ENCODE data around the gene SMIM38.

The SMIM38 gene

DNA sequence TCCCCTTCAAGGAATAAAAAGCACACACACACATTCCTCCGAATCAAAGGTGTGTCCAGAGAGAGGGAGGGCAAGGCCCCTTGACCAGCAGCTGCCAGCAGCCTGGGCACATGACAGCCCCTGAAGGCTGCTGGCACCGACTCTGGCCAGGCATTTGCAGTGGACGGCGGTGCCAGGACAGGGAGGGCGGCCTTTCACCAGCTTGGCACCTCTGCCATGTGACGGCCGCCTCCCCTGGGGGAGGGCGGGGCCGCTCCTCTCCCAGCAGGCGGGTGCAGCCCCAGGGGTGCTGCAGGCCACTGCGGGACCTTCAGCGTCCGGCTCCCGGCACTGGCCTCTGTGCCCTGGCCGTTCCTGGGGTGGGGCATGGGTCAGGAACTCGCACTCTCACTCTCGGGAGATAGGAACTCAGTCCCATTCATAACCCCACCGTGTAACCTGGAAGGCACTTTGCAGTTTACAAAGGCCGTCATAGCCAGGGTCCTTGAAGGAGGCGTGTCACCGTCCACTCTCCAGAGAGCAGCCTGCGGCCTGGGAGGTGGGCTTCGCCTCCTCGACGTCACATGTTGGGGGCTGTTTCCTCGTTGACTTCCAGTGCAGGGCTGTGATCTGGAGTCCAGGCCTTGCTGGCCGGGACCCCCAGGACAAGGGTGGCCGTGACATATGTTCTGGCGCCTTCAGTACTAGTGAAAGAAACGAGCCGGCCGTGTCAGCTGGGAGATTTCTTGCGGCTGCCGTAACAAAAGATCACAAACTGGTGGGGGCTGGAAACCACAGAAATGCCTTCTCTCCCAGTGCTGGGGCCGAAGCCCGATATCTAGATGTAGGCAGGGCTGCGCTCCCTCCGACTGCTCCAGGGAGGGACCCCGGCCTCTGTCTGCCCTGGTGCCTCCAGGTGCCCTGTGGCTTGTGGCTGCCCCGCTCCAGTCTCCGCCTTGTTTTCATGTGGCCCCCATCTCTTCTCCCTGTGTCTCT lies 39.9 kb upstream of the SMIM38 start:
- H3K27me3 Mint-ChIP-seq: peaks cover 2% of the 10 kb centered on the region
- ATAC-seq (ENCODE audit: low read depth): no peak
- no peak overlapping the region for H3K27ac Mint-ChIP-seq
- H3K36me3 Mint-ChIP-seq: no peaks in the 10 kb centered on the region
- no peak overlapping the region for H3K4me3 Mint-ChIP-seq
- no peak for DNase-seq (ENCODE audit: low spot score in 2 of 2)
- H3K9me3 Mint-ChIP-seq: peaks cover 1% of the 10 kb centered on the region
- H3K4me1 Mint-ChIP-seq: peaks cover 1% of the 10 kb centered on the region

DNA sequence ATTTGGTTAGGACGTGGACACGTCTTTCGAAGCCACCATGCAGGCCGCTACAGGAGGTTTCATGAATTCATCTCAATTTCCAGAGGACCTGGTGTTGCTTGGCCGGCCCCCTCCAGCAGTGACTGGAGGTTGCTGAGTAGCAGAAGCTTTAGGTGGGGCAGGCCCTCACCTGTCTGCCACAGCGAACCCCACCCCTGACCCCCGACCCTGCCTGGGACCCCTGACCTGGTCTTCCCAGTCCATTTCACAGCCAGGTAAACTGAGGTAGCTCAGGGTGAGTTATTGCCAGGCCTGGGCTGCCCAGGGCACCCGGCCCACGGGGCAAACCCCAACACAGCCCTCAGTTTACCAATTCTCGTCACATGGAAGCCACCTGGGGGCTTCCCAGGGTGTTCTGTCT lies 39.1 kb upstream of the SMIM38 start:
- H3K4me1 Mint-ChIP-seq: peaks cover 7% of the 10 kb centered on the region
- DNase-seq (ENCODE audit: low spot score in 2 of 2) (no peak), ATAC-seq (ENCODE audit: low read depth) (no peak)
- H3K27me3 Mint-ChIP-seq: peaks cover 2% of the 10 kb centered on the region
- H3K9me3 Mint-ChIP-seq: no peaks in the 10 kb centered on the region
- H3K27ac Mint-ChIP-seq: no peak overlapping the region
- peaks cover 2% of the 10 kb centered on the region for H3K36me3 Mint-ChIP-seq
- no peak overlapping the region for H3K4me3 Mint-ChIP-seq

DNA sequence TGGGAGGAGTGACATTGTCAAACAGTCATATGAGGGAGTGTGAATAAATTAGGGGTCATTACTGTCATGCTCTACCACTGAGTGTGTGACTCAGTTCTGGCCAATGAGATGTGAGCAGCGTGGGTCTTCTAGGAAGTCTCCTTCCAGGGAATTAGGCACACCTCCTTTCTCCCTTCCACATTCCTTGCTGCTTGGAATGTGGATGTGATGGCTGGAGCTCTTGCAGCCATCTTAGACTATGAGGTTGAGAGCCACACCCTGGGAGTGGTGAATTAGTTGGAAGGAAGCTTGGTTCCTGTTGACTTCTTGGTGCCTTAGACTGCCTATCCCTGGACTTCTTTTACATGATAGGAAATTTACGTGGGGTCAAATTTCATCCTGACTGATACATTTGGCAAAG lies 36.5 kb upstream of the SMIM38 start:
- peaks cover 2% of the 10 kb centered on the region for H3K36me3 Mint-ChIP-seq
- H3K4me1 Mint-ChIP-seq: peaks cover 19% of the 10 kb centered on the region
- no peak for DNase-seq (ENCODE audit: low spot score in 2 of 2)
- no peak overlapping the region for H3K27ac Mint-ChIP-seq
- no peaks in the 10 kb centered on the region for H3K9me3 Mint-ChIP-seq
- ATAC-seq (ENCODE audit: low read depth): no peak
- H3K27me3 Mint-ChIP-seq: peaks cover 2% of the 10 kb centered on the region
- H3K4me3 Mint-ChIP-seq: no peak overlapping the region

DNA sequence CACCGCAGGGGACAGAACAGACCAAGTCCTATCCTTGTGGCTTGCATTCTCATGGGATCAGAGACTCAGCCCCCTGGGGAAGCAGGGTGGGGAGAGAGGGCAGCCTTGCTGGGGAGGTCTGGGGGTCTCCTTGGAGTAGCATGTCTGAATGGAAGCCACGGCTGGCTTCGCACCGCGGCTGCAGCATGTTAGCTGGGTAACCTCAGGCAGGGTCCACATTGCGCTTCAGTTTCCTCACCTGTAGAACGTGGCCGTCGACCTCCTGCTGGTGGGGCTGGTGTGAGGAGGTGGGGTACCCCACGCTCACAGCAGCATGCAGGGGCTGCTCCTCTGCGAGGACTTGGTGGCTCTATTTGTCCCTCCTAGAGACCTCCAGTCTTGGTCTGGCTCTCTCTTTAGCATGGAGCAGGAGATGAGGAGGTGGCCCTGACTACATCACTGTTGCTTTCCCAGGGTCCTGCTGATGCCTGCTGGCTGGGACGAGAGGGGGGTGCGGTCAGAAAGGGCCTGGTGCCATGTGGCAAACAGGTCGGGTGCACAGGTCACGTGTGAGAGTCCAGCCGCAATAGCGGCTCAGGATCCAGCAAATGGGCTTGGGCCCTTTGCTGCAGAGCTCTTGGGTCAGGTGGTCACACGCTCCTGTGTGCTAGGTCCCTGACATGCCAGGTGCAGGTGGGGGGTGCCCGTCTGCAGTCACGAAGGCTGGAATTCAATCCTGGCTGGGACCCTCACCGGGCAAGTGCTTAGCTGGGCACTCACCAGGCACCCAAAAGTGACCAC lies 35.4 kb upstream of the SMIM38 start:
- Mint-ChIP-seq H3K36me3 (peaks cover 2% of the 10 kb centered on the region), H3K4me3 (no peak overlapping the region), H3K27ac (no peak overlapping the region), H3K9me3 (no peaks in the 10 kb centered on the region), H3K4me1 (peaks cover 22% of the 10 kb centered on the region), H3K27me3 (peaks cover 2% of the 10 kb centered on the region)
- no peak for DNase-seq (ENCODE audit: low spot score in 2 of 2)
- ATAC-seq (ENCODE audit: low read depth): no peak

DNA sequence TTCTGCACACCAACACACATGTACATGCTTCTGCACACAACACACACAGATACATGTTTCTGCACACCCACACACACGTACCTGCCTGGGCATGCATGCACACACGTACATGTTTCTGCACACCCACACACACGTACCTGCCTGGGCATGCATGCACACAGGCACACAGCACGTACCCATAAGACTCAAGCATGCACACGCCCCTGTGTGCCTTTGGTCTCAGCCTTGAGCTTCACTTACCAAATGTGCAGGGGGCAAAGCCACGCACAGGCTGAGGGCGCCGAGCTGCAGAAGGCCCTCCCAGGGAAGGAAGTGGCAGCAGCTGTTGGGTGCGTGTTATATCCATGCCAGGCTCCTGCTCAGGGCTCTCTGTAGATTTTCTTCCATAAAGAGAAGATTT lies 34.7 kb upstream of the SMIM38 start:
- H3K27me3 Mint-ChIP-seq: peaks cover 2% of the 10 kb centered on the region
- peaks cover 22% of the 10 kb centered on the region for H3K4me1 Mint-ChIP-seq
- peak overlapping the region; percentile 12 for H3K4me3 Mint-ChIP-seq
- DNase-seq (ENCODE audit: low spot score in 2 of 2): no peak
- H3K36me3 Mint-ChIP-seq: peaks cover 2% of the 10 kb centered on the region
- no peak for ATAC-seq (ENCODE audit: low read depth)
- H3K9me3 Mint-ChIP-seq: no peaks in the 10 kb centered on the region
- no peak overlapping the region for H3K27ac Mint-ChIP-seq

DNA sequence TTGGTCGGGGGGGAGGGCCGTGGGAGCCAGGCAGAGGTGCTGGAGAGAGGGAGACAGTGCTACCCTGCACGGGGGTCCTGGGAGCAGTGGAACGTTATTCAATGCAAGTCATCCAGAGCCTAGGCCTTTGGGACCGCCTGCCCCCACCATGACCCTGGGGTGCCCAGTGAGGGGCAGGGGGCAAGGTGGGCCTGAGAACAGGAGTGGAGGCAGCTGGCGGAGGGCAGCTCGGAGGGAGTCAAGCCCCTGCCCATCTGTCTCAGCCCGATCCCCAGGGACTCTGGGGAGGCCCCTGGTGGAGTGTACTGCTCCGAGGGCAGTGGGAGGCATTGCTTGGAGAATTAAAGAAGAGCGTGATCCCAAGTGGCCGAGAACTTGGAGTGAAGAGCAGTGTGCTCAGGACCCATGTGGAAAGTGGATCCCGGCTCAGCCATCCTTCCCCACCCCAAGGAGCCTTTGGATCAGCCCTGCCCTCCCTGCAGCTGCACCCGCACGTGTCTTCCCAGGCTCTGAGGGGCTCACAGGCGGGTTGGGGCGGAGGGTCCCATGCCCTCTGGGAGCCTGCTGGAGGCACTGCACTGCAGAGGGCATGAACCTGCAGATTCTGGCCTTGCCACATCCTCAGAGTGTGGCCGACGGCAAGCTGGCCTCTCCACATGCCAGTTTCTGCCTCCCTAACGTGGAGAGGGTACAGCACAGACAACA lies 34.0 kb upstream of the SMIM38 start:
- DNase-seq (ENCODE audit: low spot score in 2 of 2) (no peak), ATAC-seq (ENCODE audit: low read depth) (no peak)
- Mint-ChIP-seq H3K27ac (no peak overlapping the region), H3K36me3 (peaks cover 2% of the 10 kb centered on the region), H3K4me3 (peak overlapping the region; percentile 12), H3K9me3 (no peaks in the 10 kb centered on the region), H3K27me3 (peaks cover 2% of the 10 kb centered on the region), H3K4me1 (peaks cover 22% of the 10 kb centered on the region)

DNA sequence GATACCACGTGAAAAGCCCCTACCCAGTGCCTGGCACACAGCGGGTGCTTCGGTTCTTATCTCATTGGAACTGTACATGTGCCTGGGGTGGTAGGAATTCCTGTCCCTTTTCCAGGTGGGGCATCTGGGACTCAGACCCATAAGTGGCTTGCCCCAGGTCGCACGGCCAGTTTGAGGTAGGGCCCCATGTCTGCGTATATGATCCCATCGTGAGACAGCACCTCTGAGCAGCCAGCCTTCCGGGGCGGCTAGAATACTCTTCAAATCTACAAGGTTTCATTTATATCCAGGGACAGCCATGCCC lies 33.5 kb upstream of the SMIM38 start:
- Mint-ChIP-seq H3K27me3 (peaks cover 2% of the 10 kb centered on the region), H3K4me3 (no peak overlapping the region), H3K36me3 (peaks cover 2% of the 10 kb centered on the region), H3K4me1 (peaks cover 22% of the 10 kb centered on the region), H3K9me3 (no peaks in the 10 kb centered on the region), H3K27ac (peak overlapping the region; percentile 75)
- ATAC-seq (ENCODE audit: low read depth): no peak
- DNase-seq (ENCODE audit: low spot score in 2 of 2): no peak

DNA sequence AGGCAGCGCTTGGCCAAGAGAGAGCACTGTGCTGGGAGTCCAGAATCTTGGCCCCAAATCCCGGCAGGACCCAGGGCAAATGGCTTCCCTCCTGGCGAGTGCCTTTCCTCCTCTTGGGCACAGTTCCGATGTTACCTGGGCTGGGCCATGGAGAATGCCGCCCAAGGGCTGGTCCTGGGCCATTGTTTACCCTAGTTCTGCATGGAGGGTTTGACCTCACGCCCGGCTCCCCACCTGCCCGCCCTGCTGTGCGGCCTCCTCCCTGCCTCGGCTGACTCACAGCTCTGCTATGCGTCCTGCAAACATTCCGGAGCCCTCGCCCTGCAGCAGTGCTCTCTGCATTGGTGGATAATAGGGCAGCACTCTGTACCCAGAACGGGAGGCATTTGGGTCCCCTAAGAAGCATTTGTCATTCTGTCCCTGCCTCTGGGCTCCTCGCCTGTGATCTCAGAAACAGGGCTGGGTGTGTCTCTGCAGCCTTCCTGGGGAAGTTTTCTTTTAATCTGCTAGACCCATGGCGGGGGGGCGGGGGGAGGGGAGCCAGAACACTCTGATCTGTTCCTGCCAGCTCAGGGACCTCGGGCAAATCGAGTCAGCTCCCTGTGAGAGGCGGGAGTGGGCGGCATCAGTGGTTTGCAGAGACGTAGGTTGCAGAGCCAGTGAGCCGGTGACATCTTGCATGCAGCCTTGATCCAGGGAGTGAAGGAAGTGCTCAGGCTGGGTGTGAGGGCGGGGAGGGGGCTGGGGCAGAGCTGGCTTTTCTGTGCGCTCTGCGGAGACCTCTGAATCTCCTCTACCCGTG lies 32.9 kb upstream of the SMIM38 start:
- Mint-ChIP-seq H3K36me3 (peaks cover 2% of the 10 kb centered on the region), H3K9me3 (no peaks in the 10 kb centered on the region), H3K27me3 (peaks cover 2% of the 10 kb centered on the region), H3K4me1 (peaks cover 22% of the 10 kb centered on the region), H3K4me3 (peak overlapping the region; percentile 76), H3K27ac (peak overlapping the region; percentile 75)
- peak; percentile 61 for ATAC-seq (ENCODE audit: low read depth)
- no peak for DNase-seq (ENCODE audit: low spot score in 2 of 2)

DNA sequence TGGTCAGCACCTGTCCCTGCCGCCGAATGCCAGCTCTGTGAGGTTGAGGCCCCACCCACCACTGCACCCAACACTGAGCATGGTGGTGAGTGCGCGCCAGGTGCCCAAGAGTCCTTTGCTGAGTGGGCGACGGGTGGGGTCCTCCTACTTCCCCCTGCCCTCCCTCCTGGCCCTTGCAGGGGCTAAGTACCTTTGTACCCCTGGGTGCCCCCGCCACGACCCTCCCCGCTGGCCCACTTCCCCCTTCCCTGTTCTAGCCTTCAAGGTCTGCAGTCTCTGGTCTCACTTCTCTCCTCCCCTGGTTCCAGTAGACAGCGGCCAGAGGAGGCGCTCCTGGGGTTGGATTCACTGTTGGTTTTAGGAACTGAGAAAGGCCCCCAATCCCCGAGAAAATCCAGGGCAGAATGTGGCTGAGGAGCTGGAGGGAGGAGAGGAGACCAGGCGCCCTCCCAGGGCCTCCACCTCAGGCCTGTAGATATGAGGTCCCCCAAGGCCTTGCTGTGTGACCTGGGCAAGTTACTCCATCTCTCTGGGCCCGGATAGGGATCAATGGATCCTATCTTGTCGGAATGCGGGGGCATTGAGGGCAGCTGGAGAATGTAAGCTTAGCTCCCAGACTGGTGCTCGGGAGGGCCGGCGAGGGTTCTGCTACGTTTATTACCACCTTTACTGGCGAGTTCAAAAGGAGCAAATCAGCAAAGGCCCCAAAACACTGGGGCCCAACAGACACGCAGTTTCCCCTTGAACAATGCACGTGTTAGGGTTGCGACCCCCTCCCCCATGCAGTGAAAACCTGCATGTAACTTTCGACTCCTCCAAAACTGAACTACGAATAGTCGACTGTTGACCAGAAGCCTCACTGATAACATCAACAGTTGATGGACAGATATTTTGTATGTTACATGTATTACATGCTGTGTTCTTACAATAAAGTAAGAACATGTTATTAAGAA lies 31.9 kb upstream of the SMIM38 start:
- ATAC-seq (ENCODE audit: low read depth) (peak; percentile 29), DNase-seq (ENCODE audit: low spot score in 2 of 2) (no peak)
- peaks cover 5% of the 10 kb centered on the region for H3K36me3 Mint-ChIP-seq
- peak overlapping the region; percentile 76 for H3K4me3 Mint-ChIP-seq
- H3K4me1 Mint-ChIP-seq: peaks cover 22% of the 10 kb centered on the region
- H3K27me3 Mint-ChIP-seq: peaks cover 2% of the 10 kb centered on the region
- H3K27ac Mint-ChIP-seq: peak overlapping the region; percentile 75
- peaks cover 5% of the 10 kb centered on the region for H3K9me3 Mint-ChIP-seq

DNA sequence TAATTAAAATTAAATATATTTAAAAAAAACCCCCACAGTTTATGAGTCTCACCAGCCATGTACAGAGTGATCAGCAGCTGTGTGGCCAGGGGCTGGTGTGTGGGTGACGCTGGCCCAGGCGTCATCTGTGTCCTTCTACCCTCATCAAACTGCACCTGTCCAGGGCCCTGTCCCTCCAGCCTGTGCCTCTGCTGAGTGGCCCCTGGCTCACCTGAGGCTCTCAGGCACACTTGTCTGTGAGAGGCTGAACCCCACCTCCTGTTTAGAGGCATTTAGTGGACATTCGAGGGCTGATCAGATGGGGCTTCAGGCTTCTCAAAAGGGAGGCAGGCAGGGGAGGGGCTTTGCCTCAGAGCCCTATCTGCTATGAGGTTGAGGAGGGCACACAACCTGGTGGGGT lies 29.9 kb upstream of the SMIM38 start:
- ATAC-seq (ENCODE audit: low read depth): no peak
- Mint-ChIP-seq H3K36me3 (peaks cover 8% of the 10 kb centered on the region), H3K9me3 (peaks cover 9% of the 10 kb centered on the region), H3K27ac (no peak overlapping the region), H3K4me1 (peaks cover 21% of the 10 kb centered on the region), H3K4me3 (no peak overlapping the region), H3K27me3 (peaks cover under 1% of the 10 kb centered on the region)
- no peak for DNase-seq (ENCODE audit: low spot score in 2 of 2)

DNA sequence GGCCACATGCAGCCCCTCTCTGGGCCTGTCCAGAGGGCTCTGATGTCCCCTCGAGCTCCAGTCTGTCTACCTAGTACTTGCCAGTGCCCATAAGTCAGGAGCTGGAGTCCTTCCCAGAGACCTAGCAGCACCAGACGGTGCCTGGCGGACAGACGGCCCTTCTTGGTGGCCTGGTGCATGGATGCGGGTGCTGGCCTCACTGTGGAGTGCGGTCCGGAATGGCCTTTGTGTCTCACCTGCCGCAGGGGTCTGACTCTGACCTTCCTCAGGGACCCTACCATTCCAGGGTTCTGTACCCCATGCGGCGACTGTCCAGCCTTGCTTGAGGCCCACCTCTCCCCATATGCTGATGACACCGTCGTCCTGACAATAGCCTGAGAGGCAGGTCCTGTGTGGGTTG lies 29.4 kb upstream of the SMIM38 start:
- peaks cover 17% of the 10 kb centered on the region for H3K4me1 Mint-ChIP-seq
- no peak overlapping the region for H3K4me3 Mint-ChIP-seq

DNA sequence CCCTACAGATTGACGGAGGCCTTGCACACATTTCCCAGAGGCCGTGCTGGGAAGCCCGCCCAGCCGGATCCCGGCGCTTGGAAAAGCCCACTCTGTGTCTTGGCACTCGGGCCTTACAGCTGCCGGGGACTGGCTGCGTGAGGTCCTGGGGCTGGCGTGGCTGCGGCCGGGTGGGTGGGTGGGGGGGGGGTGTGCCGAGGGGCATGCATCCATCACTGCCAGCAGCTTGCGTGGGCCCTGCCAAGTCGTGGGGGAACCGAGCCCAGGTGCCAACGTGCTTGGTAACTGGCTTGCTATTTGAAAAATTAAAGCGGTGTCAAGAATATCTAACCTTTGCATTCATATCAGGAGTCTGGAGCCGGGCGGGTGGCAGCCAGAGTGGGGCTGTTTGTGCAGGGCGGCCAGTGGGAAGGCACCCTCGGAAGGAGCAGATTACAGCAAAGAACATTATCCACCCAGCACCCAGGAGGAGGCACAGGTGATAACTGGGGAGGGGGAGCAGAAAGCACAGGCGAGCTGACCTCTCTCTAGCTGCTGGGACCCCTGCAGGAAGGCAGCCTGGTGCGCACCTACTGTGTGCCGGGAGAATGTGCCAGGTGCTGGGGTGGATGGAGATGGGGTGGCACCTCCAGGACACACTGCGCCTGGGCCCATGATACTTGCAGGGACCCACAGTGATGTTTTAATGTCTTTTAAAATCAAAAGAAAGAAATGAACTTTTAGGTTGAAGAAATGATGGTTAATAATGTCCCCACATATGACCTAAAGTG lies 28.5 kb upstream of the SMIM38 start:
- Mint-ChIP-seq H3K36me3 (peaks cover 6% of the 10 kb centered on the region), H3K4me1 (peaks cover 13% of the 10 kb centered on the region), H3K27ac (no peak overlapping the region), H3K27me3 (no peaks in the 10 kb centered on the region), H3K4me3 (no peak overlapping the region), H3K9me3 (peaks cover 9% of the 10 kb centered on the region)
- DNase-seq (ENCODE audit: low spot score in 2 of 2) (no peak), ATAC-seq (ENCODE audit: low read depth) (no peak)

More for the DNA sequence above, 29.4 kb upstream of the SMIM38 start:
- DNase-seq (ENCODE audit: low spot score in 2 of 2) (no peak), ATAC-seq (ENCODE audit: low read depth) (no peak)
- Mint-ChIP-seq H3K27ac (no peak overlapping the region), H3K9me3 (peaks cover 9% of the 10 kb centered on the region), H3K27me3 (no peaks in the 10 kb centered on the region), H3K36me3 (peaks cover 8% of the 10 kb centered on the region)
